Astrocyte of the cerebellum (primary cell): Measurements from ENCODE around the gene TREX2.

Experiments used
- DNase-seq: peaks from one replicate; pipeline ENCODE4 v3.0.0-alpha.2; 2011; ENCODE audit warnings: low read depth
- H3K4me3 ChIP-seq: 2 replicates; pipeline ENCODE4 v1.5.1; 2011; ENCODE audit warnings: mild to moderate bottlenecking, low read depth, low read length, moderate library complexity
- CTCF ChIP-seq: IDR thresholded peaks from 2 replicates; pipeline ENCODE4 v1.5.1; 2012; ENCODE audit warnings: low read length, low read depth, moderate library complexity, mild to moderate bottlenecking; ENCODE audit errors: missing control alignments
- in situ Hi-C: cut with HindIII; loops from 2 replicates; pipeline ENCODE4 v1.10.0; 2017; ENCODE audit warnings: low sequenced_read_pairs

Gene TREX2

GRCh38 chrX:153471663-153472280, 25.9 kb upstream of the TREX2 start:
- no peak for DNase-seq
- TF ChIP-seq CTCF: no peak
- in situ Hi-C loops: no loop called here
- H3K4me3 ChIP-seq: no peak overlapping the region

- in situ Hi-C loops: no loop called here
- H3K4me3 ChIP-seq: peak within 1 kb of the TSS; percentile 60
- DNase-seq: peak; percentile 57
- peak; percentile 60 for TF ChIP-seq CTCF
Measured at GRCh38 chrX:153470411-153471363, 24.8 kb upstream of the TREX2 start, which contains the start of gene HAUS7. Gene HAUS7, minus strand, starts transcription at chrX:153470576. Its CDS starts 19 bp downstream, at chrX:153470557.

GRCh38 chrX:153469811-153470410, 24.1 kb upstream of the TREX2 start:
- no peak for DNase-seq
- peak; percentile 19 for TF ChIP-seq CTCF
- in situ Hi-C loops: no loop called here

GRCh38 chrX:153468008-153468580, 22.2 kb upstream of the TREX2 start:
- no peak for TF ChIP-seq CTCF
- H3K4me3 ChIP-seq: no peak overlapping the region
- in situ Hi-C loops: no loop called here
- DNase-seq: no peak

More at GRCh38 chrX:153469811-153470410, 24.1 kb upstream of the TREX2 start:
- peak overlapping the region; percentile 60 for H3K4me3 ChIP-seq

- no peak overlapping the region for H3K4me3 ChIP-seq
- TF ChIP-seq CTCF: no peak
- in situ Hi-C loops: no loop called here
- DNase-seq: no peak
Measured at GRCh38 chrX:153465691-153466380, 20.0 kb upstream of the TREX2 start.
